ENCODE measurements around the gene NINJ1.

NINJ1 gene

GRCh38 chr9:93100276-93100636 lies 33.8 kb downstream of the NINJ1 start:
- DNase-seq (ENCODE audit: low read depth), result no peak

DNA sequence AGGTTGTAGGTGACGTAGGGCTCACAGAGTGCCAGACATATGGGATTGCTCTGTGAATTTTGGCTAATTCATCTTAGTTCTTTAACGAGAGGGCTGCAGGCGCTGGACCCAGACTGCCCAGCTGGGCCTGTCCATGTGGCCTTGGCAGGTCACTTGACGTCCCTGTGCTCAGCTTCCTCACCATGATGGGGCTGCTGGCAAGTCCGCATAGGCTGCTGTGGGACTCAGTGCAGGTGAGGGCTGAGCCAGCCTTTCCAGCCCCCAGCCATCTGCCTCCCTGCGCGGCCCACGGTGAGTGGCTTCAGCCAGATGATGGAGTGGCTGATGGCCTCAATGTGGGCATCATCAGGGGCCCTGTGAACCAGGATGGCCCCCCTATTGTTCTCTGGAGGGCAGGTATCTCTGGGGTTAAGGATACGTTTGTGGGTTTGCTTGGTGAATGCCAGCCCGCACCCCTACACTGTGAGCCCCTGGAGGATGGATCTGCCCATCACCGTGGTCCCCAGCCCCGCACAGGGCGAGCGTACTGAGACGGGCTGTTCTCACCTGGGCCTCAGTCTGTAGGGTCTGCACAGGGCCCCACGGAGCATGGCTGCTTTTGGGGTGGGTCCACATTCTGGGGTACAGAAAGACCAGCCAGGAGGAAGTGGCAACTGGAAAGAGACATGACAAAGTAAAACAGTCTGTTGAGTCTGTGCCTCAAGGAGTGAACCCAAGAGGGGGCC lies 34.3 kb downstream of the NINJ1 start:
- DNase-seq (ENCODE audit: low read depth), result no peak

- peak; percentile 98 for DNase-seq (ENCODE audit: low read depth)
These were observed 35.7 kb downstream of the NINJ1 start for GRCh38 chr9:93098236-93098946.

DNA sequence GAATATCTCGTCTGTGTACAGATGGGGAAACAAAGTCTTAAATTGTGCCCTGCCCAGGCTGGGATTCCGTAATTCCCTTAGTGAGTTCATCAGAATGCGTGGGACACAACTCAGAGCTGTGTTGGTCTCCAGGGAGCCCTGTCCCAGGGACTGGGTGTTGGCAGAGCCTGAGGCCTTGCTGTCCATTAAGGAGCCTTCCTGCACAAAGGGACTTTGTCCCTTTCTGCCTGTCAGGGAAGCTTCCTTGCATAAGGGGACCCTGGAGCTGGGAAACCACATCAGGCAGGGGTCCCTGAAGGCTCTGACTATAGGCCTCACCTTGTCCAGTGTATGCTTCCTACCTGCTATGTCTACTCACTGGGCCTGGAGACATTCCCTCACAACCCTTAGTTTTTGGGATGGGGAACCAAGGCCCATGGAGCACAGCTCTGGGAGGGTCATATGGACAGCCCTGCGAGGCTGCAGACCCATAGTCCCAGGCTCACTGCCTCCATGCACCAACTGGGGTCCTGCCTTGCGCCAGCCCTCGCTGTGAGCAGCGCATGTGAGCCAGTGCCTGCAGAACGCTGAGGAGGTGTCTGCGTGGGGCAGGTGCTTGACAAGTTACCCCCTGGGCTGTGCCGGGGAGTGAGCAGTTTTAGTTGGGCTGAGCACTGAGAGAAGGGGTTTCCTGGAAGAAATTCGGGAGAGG lies 36.4 kb downstream of the NINJ1 start:
- no peak for DNase-seq (ENCODE audit: low read depth)

- no peak for DNase-seq (ENCODE audit: low read depth)
These were observed 37.2 kb downstream of the NINJ1 start for GRCh38 chr9:93096811-93097382.

DNA sequence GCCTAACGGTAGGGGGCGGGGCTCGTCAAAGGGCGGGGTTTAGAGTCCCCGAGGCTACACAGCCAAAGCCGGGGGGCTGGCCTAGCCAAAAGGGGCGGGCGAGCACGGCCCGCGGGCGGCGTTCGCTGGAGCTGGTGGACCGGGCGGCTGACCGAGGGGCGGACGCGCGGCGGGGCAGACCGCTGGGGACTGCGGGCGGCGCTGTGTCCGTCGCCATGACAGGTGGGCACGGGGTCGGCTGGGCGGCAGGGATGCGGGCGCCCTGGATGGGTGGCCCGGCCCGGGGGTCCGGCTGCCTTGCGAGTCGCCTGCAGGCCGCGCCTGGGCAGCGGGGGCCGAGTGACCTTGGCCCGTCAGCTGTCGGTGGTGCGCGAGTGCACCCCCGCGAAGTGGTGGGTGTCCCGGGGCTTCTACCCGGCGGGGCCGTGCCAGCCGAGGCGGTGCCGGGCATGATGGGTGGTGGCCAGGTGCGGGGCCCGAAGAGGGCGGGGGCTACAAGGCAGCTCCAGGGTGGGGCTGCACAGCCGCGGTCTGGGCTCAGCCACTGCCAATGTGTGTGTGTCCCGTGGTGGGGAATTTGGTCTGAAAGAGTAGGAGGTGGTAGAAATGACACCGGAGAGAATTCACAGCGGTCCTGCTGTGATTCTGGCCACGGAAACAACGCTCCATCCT lies 37.8 kb downstream of the NINJ1 start, which contains the start of gene CARD19:
Gene CARD19, plus strand, starts transcription at position 87 of the 672 bp plus-strand sequence. Its CDS starts 129 bp downstream, at position 216.
- no peak for DNase-seq (ENCODE audit: low read depth)

DNA sequence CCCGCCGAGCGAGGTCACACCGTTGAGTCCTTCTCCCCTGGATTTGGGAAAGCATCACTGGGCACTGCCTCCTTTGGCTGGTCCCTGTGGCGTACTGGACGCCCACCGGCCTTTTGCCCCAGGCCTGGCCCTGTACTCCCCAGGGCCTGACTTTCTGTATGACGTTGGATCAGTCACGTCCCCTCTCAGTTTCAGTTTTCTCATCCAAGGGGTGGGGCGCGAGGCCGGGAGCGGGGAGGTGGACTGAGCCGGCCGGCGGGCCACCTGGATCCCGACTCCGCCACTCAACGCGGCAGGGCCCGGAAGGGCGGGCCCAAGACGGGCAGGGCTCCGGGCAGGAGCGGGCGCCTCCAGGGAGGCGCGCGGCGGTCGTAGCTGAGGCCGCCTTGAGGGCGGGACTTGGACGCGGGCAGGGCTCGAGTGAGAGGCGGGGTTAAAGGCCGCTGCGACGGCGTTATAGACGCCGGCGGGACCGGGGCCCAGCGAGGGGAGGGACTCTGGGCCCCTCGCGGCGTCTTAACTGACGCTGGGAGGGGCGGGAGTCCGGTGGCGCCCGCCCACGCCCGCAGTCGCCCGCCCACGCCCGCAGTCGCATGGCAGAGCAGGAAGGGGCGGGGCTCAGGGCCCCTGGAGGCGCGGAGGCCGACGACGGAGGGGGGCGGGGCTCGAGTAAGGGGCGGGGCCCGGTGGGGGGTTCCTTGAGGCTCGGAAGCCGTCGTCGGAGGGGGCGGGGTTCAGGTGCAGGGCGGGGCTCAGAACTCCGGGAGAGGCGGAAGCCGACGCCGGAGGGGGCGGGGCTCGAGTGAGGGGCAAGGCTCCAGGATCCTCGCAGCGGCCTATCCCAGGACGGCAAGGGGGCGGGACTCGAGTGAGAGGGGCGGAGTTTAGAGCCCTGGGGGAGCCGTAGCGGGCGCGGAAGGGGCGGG lies 38.6 kb downstream of the NINJ1 start:
- peak; percentile 98 for DNase-seq (ENCODE audit: low read depth)

DNA sequence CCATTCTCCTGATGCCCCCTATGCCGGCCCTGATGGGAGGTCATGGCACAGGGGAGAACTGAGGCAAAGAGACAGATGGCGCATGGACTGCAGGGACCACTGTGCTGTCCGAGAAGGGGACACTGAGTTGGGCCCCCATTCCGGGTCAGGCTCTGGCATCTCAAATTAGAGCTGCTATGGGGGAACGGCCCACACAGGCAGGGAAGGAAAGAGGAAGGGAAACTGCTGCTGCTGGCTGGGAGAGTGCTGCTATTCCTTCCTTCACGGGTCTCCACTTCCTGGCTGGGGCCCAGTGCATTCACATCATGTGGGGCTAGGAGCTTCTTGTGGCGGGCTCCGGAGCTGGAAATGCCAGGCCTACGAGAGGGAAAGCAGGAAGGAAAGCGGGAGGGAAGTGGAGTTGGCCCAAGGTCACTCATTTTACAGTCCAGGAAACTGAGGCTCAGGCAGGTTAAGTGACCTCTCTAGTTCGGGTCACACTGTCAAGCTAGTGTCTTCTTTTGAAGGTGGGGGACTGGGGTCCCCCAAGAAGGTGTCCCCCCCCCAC lies 39.3 kb downstream of the NINJ1 start:
- DNase-seq (ENCODE audit: low read depth), result no peak

DNA sequence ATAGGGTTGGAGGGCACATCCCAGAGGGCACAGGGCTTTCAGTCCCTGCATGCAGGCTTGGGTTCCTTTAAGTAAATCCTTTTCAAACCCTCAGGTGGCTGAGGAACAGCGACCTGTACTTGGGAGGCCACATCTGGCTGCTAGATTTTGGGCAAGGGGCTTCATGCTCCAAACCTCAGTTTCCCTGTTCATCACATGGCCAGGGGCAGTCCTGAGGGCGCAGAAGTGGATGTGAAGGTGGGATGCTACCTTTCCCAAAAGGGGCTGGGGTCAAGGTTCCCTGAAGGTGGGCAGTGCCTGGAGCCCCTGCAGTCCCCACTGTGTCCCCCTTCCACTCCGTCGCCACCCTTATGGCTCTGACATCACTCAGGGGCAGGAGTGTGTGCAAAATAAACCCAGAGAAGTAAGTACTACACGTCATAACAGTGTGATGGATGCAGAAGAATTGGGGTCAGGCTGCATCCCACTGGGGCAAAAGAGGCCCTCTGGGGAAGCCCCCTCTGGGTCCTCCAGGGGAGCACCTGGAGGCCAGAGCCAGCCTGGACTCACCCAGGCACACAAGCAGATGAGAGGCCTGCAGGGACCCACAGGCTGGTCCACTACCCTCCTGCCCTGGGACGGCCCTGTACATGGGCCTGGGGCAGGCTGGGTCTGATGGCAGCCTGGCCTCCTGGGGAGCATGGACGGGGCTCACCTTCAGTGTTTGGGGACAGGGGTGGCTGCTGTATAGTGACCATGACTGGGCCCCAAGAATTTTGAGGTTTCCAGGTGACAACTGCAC lies 40.0 kb downstream of the NINJ1 start:
- DNase-seq (ENCODE audit: low read depth), result no peak

DNA sequence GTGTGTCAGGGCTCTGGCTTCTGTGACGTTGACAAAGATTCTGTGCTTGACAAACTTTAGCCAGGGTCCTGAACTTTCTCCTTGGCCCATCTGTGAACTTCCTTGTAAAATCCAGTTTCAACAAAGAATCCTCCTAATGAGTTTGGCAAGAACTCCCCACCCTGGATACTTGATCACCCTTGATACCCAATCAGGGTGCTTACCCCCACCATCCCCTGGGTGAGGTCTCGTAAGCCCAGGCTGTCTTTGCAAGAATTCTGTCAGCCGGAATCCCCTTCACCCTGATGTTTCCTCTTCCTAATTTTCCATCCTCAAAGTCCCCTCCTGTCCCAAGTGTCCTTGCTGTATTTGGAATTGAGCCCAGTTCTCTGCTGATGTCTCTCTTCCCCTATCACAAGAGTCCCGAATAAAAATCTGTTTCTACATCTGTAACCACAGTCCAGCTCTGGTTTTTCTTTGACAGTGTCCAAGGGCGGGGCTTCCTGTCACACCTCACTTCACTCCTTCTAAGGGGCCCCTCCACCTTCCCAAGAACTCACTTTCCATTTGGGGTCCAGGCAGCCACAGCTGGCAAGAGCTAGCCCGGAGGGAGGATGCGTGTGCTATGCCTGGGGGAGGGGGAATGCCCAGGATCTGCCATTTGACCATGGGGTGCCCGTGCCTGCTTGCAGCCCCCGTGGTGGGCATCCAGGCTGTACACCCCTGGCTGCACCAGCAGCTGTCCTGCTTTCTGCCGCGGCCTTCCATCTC lies 40.7 kb downstream of the NINJ1 start:
- DNase-seq (ENCODE audit: low read depth), result no peak

- DNase-seq (ENCODE audit: low read depth), result no peak
These were observed 41.6 kb downstream of the NINJ1 start for GRCh38 chr9:93092251-93092991.

DNA sequence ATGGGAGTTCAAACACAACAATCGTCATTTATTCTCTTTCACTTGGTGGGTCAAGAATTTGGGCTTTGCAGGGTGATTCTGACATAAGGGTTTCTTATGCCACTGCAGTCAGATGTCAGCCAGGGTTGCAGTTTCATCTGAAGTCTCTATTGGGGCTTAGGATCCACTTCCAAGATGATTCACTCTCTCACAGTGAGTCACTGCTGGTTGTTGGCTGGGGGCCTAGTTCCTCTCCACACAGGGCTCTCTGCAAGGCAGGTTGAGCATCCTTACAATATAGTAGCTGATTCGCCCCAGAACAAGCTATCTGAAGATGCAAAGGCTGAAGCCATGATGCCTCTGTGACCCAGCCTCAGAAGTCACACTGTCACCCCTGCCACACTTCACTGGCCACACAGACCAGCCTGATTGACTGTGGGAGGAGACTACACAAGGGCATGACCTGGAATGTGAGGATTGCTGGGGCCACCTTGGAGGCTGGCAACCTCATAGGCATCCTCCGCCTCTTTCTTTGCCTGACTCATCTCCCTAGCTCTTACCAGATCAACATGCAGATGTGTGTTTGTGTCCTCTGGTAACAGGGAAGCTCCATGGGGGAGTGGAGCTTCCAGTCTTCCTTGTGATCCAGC lies 42.5 kb downstream of the NINJ1 start:
- peak; percentile 96 for DNase-seq (ENCODE audit: low read depth)

DNA sequence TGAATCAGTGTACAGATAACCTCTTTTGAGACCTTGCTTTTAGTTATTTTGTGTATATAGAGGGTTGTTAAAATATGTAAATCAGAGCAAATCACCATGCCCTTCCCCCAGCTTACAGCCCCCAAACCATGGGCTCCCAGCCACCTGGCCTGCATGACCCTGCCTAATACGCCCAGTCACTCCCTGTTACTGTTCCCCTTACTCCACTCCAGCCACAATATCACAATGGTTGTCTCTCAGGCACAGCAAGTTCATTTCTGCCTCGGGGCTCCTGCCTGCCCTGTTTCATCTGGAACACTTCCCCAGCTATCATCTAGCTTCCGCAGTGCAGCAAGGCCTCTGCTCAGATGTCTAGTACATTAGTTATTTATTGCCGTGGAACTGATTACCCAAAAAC lies 43.0 kb downstream of the NINJ1 start:
- DNase-seq (ENCODE audit: low read depth), result no peak

GRCh38 chr9:93090091-93090655 lies 43.9 kb downstream of the NINJ1 start:
- no peak for DNase-seq (ENCODE audit: low read depth)

- no peak for DNase-seq (ENCODE audit: low read depth)
These were observed 44.5 kb downstream of the NINJ1 start for GRCh38 chr9:93089481-93089991.

GRCh38 chr9:93089024-93089423 lies 45.0 kb downstream of the NINJ1 start:
- DNase-seq (ENCODE audit: low read depth), result no peak

GRCh38 chr9:93088656-93089015 lies 45.4 kb downstream of the NINJ1 start:
- DNase-seq (ENCODE audit: low read depth), result no peak
